NB4 (cell line): Measurements from ENCODE around the gene CTNND1.

ENCODE experiments used
- CTCF ChIP-seq: IDR thresholded peaks from one replicate; pipeline ENCODE4 v1.5.1; 2012; ENCODE audit warnings: low read depth, low read length
- MYC ChIP-seq: IDR thresholded peaks from 2 replicates; pipeline ENCODE4 v1.6.1; 2011; ENCODE audit warnings: low read depth, low read length
- POLR2A ChIP-seq: IDR thresholded peaks from 2 replicates; pipeline ENCODE4 v1.6.1; 2011; ENCODE audit warnings: mild to moderate bottlenecking; ENCODE audit not compliant: insufficient read length; ENCODE audit errors: extremely low read depth

GRCh38 chr11:57842873-57843272 lies 81.3 kb downstream of the CTNND1 start:
- TF ChIP-seq CTCF, result no peak
- TF ChIP-seq POLR2A, result no peak
- no peak for TF ChIP-seq MYC
